Testis (tissue), 2 donors: ENCODE results near the gene DNAJC4.

ENCODE experiments used
- POLR2A ChIP-seq: fragments of 450-650 bp; IDR thresholded peaks from one replicate; pipeline ENCODE4 v1.6.1; 2017; ENCODE audit warnings: antibody characterized with exemption, mild to moderate bottlenecking, moderate library complexity
- TF ChIP-seq, protein P1 (sequence below), 3 experiments: fragments of 450-650 bp in 2 of 3; fragments of 200-600 bp in 1 of 3; sonication (generic) in 1 of 3; IDR thresholded peaks; one replicate each; pipeline ENCODE4 v1.5.1; 2016 to 2019; ENCODE audit warnings: antibody characterized with exemption in 3 of 3, mild to moderate bottlenecking in 2 of 3, moderate library complexity in 1 of 3

DNA sequence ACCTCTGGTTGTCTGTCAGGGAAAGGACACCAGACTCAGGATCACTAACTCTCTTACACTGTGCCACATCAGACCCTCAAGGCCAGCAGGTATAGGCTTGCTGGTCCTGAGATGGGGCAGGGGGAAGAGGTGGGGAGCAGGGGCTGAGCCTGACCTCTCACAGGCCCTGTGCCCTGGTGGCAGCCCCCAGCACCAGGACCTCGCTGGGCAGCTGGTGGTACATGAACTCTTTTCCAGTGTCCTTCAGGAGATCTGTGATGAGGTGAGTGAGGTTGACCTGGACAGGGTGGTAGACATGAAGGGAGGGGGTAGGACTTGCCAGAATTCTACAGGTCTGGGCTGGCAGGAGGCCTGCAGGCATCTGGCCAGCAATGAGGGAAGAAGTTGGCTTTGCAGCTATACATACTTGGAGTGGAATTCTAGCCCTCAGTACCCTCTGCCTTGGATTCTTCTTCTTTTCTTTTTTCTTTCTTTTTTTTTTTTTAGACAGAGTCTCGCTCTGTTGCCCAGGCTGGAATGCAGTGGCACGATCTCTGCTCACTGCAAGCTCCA, 2.9 kb upstream of the DNAJC4 start:
- TF ChIP-seq, protein P1, sequence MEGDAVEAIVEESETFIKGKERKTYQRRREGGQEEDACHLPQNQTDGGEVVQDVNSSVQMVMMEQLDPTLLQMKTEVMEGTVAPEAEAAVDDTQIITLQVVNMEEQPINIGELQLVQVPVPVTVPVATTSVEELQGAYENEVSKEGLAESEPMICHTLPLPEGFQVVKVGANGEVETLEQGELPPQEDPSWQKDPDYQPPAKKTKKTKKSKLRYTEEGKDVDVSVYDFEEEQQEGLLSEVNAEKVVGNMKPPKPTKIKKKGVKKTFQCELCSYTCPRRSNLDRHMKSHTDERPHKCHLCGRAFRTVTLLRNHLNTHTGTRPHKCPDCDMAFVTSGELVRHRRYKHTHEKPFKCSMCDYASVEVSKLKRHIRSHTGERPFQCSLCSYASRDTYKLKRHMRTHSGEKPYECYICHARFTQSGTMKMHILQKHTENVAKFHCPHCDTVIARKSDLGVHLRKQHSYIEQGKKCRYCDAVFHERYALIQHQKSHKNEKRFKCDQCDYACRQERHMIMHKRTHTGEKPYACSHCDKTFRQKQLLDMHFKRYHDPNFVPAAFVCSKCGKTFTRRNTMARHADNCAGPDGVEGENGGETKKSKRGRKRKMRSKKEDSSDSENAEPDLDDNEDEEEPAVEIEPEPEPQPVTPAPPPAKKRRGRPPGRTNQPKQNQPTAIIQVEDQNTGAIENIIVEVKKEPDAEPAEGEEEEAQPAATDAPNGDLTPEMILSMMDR (IDR thresholded peaks at IDR 0.05) = no peak
- TF ChIP-seq POLR2A = no peak
